GM18505 (cell line): ENCODE measurements around the gene LCE2D.

ENCODE experiments used
- ATAC-seq: cut with Tn5 transposase; IDR thresholded peaks from one replicate; pipeline ENCODE4 v1.9.1; 2021; ENCODE audit not compliant: unreplicated experiment
- POLR2A ChIP-seq: IDR thresholded peaks from 4 replicates; pipeline ENCODE4 v1.6.1; 2011; ENCODE audit warnings: borderline replicate concordance; ENCODE audit not compliant: insufficient read depth, insufficient read length; ENCODE audit errors: extremely low read depth

Gene LCE2D, protein sequence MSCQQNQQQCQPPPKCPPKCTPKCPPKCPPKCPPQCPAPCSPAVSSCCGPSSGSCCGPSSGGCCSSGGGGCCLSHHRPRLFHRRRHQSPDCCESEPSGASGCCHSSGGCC

DNA sequence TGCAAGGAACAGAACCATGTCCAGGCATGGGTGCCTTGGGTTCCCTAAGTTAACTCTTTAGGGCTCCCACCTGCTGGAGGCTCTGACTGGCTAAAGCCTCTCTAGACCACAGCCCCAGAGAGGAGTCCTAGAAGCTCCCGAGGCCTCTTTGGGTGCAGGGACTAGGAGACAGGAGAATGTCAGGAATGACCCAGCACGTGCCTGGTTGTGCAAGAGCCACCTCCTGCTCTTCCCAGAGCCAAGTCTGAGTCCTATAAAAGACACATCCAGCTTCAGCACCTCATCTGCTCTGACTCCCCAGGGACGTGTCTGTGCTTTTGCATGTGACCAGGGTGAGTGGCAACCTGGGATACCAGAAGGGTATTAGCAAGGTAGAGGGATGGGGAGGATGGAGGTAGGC, at the start of gene LCE2D:
Gene LCE2D (plus strand): TSS at position 283 of the 400 bp plus-strand sequence. CDS start 726 bp downstream, outside the sequence.
- no peak for ATAC-seq
- TF ChIP-seq POLR2A, result no peak

GRCh38 chr1:152613511-152613910, 49.7 kb upstream of the LCE2D start, which contains the start of gene LCE3B:
Gene LCE3B (plus strand): TSS chr1:152613811. CDS start chr1:152613811, 0 bp downstream.
- no peak for TF ChIP-seq POLR2A
- ATAC-seq, result no peak

DNA sequence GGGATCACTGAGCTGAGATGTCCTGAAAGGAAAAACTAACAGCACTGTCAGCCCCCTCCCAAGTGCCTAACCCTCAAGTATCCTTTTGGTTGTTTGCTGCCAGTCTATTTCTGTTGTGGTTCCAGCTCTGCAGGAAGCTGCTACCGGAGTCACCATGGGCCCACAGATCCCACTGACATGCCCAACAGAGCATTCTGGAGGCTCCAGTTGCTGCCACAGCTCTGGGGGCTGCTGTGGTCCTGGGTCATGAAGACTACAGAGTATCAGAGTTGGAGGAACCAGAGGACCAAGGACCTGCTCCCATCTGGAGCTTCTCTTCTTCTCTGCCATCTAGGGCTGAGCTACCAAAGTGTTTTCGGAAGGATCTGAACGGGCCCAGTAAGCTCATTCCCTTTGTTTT, 41.2 kb upstream of the LCE2D start:
- ATAC-seq, result no peak
- TF ChIP-seq POLR2A, result no peak

DNA sequence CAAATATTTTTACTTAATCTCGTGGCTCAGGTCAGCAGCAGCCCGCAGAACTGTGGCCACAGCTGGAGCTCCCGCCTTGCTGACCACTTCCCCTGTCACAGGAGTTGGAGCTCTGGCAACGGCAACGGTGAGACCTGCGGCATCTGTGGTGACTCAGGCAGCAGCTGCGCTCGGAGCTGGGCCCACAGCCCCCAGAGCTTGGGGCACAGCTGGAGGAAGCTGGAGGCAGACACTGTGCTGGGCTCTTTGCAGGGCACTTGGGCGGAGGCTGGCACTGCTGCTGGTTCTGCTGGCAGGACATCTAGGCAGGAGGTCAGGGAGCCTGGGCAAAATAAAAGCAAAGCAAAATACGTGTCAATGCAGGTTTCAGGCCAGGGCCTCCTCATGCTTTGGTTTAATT, 40.4 kb upstream of the LCE2D start, which contains the start of gene LCE3A:
Gene LCE3A (minus strand): TSS at position 301 of the 400 bp plus-strand sequence. CDS start 0 bp downstream, at position 301.
- TF ChIP-seq POLR2A, result no peak
- no peak for ATAC-seq

DNA sequence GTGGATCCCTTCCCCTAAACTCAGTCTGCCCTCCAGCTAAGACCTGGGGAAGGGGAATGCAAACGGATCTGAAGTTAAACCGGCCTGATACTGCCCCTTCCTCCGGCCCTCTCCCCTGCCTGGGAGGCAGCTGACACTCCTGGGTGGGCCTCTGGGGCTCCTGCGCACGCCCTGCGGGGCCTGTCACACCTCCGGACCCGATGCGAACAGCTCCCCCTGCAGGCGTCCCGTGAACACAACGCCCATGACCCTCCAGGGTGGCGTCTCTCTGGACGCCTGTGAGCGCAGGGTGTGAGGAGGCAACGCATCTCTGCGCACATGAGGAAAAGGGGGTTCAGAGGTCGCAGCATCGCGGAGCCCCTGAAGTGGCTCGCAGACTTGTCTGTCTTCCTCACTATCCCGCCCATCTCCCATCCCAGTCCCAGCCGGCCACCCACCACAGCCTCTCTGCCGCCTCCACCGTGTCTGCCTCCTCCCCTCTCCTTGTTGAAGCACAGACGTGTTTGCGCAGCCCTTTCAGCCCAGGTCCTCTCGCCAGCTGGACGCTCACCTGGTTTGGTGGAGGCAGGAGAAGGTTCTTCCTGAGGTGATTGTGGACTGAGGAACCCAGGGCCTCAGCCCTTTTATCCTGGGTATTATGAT, 39.9 kb upstream of the LCE2D start:
- ATAC-seq, result no peak
- TF ChIP-seq POLR2A, result no peak

GRCh38 chr1:152626744-152627143, 36.4 kb upstream of the LCE2D start:
- ATAC-seq, result no peak
- TF ChIP-seq POLR2A, result no peak

GRCh38 chr1:152630596-152630995, 32.6 kb upstream of the LCE2D start:
- no peak for ATAC-seq
- no peak for TF ChIP-seq POLR2A

- no peak for ATAC-seq
- no peak for TF ChIP-seq POLR2A
Observed at GRCh38 chr1:152640351-152640750, 22.8 kb upstream of the LCE2D start.

GRCh38 chr1:152643945-152644344, 19.2 kb upstream of the LCE2D start:
- no peak for TF ChIP-seq POLR2A

DNA sequence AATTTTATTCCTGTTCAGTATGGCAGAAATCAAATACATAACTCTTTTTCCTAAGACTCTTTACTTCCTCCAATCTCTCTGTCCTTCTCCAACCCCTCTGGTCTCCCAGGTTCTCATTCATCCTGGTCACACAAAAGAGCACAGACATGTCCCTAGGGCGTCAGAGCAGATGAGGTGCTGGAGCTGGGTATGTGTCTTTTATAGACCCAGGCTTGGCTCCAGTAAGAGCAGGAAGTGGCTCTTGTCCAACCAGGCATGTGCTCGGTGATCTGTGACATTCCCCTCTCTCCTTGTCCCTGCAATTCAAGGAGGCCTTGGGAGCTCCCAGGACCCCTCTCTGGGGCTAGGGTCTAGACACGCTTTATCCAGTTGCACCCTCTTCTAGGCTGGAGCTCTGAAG, 18.0 kb upstream of the LCE2D start:
- ATAC-seq, result no peak
- TF ChIP-seq POLR2A, result no peak

More at GRCh38 chr1:152643945-152644344, 19.2 kb upstream of the LCE2D start:
- ATAC-seq, result no peak

GRCh38 chr1:152646656-152647055, 16.5 kb upstream of the LCE2D start:
- no peak for TF ChIP-seq POLR2A
- no peak for ATAC-seq

GRCh38 chr1:152654110-152654509, 9.1 kb upstream of the LCE2D start:
- TF ChIP-seq POLR2A, result no peak

GRCh38 chr1:152656459-152656858, 6.7 kb upstream of the LCE2D start:
- no peak for ATAC-seq
- TF ChIP-seq POLR2A, result no peak

More at GRCh38 chr1:152654110-152654509, 9.1 kb upstream of the LCE2D start:
- no peak for ATAC-seq

DNA sequence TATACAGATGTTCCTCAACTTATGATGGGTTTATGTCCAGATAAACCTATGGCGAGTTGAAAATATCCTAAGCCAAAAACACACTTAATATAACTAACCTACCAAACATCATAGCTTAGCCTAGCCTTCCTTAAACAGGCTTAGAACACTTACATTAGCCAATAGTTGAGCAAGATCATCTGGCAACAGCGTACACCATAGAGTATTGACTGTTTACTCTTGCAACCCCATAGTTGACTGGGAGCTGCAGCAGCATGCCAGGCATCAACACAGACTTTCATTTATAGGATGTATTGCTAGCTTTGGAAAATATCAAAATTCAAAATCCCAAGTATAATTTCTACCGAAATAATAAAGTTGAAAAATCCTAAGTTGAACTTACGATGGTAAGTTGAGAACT, 5.5 kb upstream of the LCE2D start:
- no peak for ATAC-seq
- no peak for TF ChIP-seq POLR2A
